WTC11 (cell line): ENCODE measurements around the gene HVCN1. TPM values are rescaled to one million over a fixed set of nuclear protein-coding genes. Genes with fewer than 3 reads are reported as not detected.

Experiments used
- ATAC-seq: fragments of 200-7000 bp; cut with Tn5 transposase; 2 replicates; pipeline ENCODE4 v1.10.0; 2021; ENCODE audit warnings: mild to moderate bottlenecking, moderate library complexity
- CTCF ChIA-PET: fragments of 300-600 bp; sonication (Branson Sonifier 250); formaldehyde crosslinking; loops from one replicate; lab custom pipeline; 2021; ENCODE audit warnings: antibody characterized with exemption; lab: Charles Lee
- POLR2A ChIA-PET: fragments of 350-600 bp; sonication (Branson Sonifier 250); formaldehyde crosslinking; loops from one replicate; lab custom pipeline; 2021; ENCODE audit warnings: antibody characterized with exemption; lab: Charles Lee
- DNase-seq: peaks from one replicate; pipeline ENCODE4 v3.0.0; 2021; ENCODE audit warnings: low spot score
- H3K27ac Mint-ChIP-seq: 2 replicates; pipeline ENCODE4 v1.8.0; 2021; ENCODE audit warnings: mixed read lengths
- H3K27me3 Mint-ChIP-seq: 2 replicates; pipeline ENCODE4 v1.8.0; 2021; ENCODE audit warnings: low read depth, mild to moderate bottlenecking, moderate library complexity, mixed read lengths
- H3K36me3 Mint-ChIP-seq: 2 replicates; pipeline ENCODE4 v1.8.0; 2021; ENCODE audit warnings: mixed read lengths
- H3K4me1 Mint-ChIP-seq: 2 replicates; pipeline ENCODE4 v1.8.0; 2022; ENCODE audit warnings: mixed read lengths
- H3K4me3 Mint-ChIP-seq: 2 replicates; pipeline ENCODE4 v1.8.0; 2021; ENCODE audit warnings: mild to moderate bottlenecking, moderate library complexity, mixed read lengths
- H3K9me3 Mint-ChIP-seq: 2 replicates; pipeline ENCODE4 v1.8.0; 2021; ENCODE audit warnings: mixed read lengths
- ATF1 ChIP-seq: sonication (generic); formaldehyde crosslinking; IDR thresholded peaks from 2 replicates; pipeline ENCODE4 v1.8.1; 2023; ENCODE audit warnings: mild to moderate bottlenecking, moderate library complexity, missing genetic modification reagents
- ESRRA ChIP-seq: sonication (generic); formaldehyde crosslinking; IDR thresholded peaks from 2 replicates; pipeline ENCODE4 v1.8.1; 2022; ENCODE audit warnings: mild to moderate bottlenecking, missing genetic modification reagents, borderline replicate concordance
- GRHL2 ChIP-seq: fragments of 250-450 bp; sonication (Bioruptor Pico); IDR thresholded peaks from 2 replicates; pipeline ENCODE4 v1.8.0; 2022; ENCODE audit warnings: mild to moderate bottlenecking, moderate library complexity; ENCODE audit not compliant: insufficient replicate concordance, severe bottlenecking
- JUN ChIP-seq: sonication (generic); formaldehyde crosslinking; IDR thresholded peaks from 2 replicates; pipeline ENCODE4 v1.8.0; 2023; ENCODE audit warnings: mild to moderate bottlenecking, missing genetic modification reagents
- KAT7 ChIP-seq: sonication (generic); formaldehyde crosslinking; IDR thresholded peaks from 2 replicates; pipeline ENCODE4 v1.8.1; 2023; ENCODE audit warnings: missing genetic modification reagents, mild to moderate bottlenecking, borderline replicate concordance
- MYBL2 ChIP-seq: sonication (generic); formaldehyde crosslinking; IDR thresholded peaks from 2 replicates; pipeline ENCODE4 v1.8.1; 2023; ENCODE audit warnings: mild to moderate bottlenecking, moderate library complexity, missing genetic modification reagents
- NFE2L1 ChIP-seq: sonication (generic); formaldehyde crosslinking; IDR thresholded peaks from 2 replicates; pipeline ENCODE4 v1.8.1; 2023; ENCODE audit warnings: missing genetic modification reagents
- RELA ChIP-seq: sonication (generic); formaldehyde crosslinking; IDR thresholded peaks from 2 replicates; pipeline ENCODE4 v1.8.1; 2022; ENCODE audit warnings: missing genetic modification reagents, mild to moderate bottlenecking, borderline replicate concordance
- TCF7 ChIP-seq: sonication (generic); formaldehyde crosslinking; IDR thresholded peaks from 2 replicates; pipeline ENCODE4 v1.8.0; 2022; ENCODE audit warnings: mild to moderate bottlenecking, low read depth, missing genetic modification reagents, moderate library complexity
- TP53 ChIP-seq: sonication (generic); formaldehyde crosslinking; IDR thresholded peaks from 2 replicates; pipeline ENCODE4 v1.8.1; 2023; ENCODE audit warnings: mild to moderate bottlenecking, missing genetic modification reagents
- ZBTB21 ChIP-seq: sonication (generic); formaldehyde crosslinking; IDR thresholded peaks from 2 replicates; pipeline ENCODE4 v1.8.1; 2023; ENCODE audit warnings: mild to moderate bottlenecking, missing genetic modification reagents, borderline replicate concordance
- ZNF396 ChIP-seq: fragments of 250-450 bp; sonication (Bioruptor Pico); IDR thresholded peaks from 2 replicates; pipeline ENCODE4 v1.8.0; 2021; ENCODE audit warnings: mild to moderate bottlenecking, moderate library complexity, borderline replicate concordance
- ZNF423 ChIP-seq: fragments of 250-450 bp; sonication (Bioruptor Pico); IDR thresholded peaks from 2 replicates; pipeline ENCODE4 v2.1.2; 2022; ENCODE audit warnings: mild to moderate bottlenecking, moderate library complexity
- total RNA-seq: library from RNA; stranded (reverse); gene quantifications from 3 replicates; pipeline ENCODE4 v1.2.3, GENCODE V29; 2021
- TF ChIP-seq, protein P1 (sequence below): fragments of 250-450 bp; sonication (Bioruptor Pico); IDR thresholded peaks from 2 replicates; pipeline ENCODE4 v1.9.0; 2021; ENCODE audit warnings: mild to moderate bottlenecking, borderline replicate concordance
- TF ChIP-seq, protein P2 (sequence below): fragments of 250-450 bp; sonication (Bioruptor Pico); IDR thresholded peaks from 2 replicates; pipeline ENCODE4 v2.1.2; 2022; ENCODE audit warnings: mild to moderate bottlenecking, moderate library complexity
- TF ChIP-seq, protein P3 (sequence below): fragments of 250-450 bp; sonication (Bioruptor Pico); IDR thresholded peaks from 2 replicates; pipeline ENCODE4 v1.8.0; 2021; ENCODE audit warnings: mild to moderate bottlenecking
- TF ChIP-seq, protein P4 (sequence below): fragments of 250-450 bp; sonication (Bioruptor Pico); IDR thresholded peaks from 2 replicates; pipeline ENCODE4 v1.9.0; 2021; ENCODE audit warnings: moderate library complexity, mild to moderate bottlenecking, inconsistent platforms, borderline replicate concordance
- TF ChIP-seq, protein P5 (sequence below): fragments of 200-600 bp; IDR thresholded peaks from 2 replicates; pipeline ENCODE4 v1.8.0; 2022; ENCODE audit warnings: antibody characterized with exemption

The HVCN1 gene
- total RNA-seq, 1 experiment from 2014 or later: 5.7 TPM

DNA sequence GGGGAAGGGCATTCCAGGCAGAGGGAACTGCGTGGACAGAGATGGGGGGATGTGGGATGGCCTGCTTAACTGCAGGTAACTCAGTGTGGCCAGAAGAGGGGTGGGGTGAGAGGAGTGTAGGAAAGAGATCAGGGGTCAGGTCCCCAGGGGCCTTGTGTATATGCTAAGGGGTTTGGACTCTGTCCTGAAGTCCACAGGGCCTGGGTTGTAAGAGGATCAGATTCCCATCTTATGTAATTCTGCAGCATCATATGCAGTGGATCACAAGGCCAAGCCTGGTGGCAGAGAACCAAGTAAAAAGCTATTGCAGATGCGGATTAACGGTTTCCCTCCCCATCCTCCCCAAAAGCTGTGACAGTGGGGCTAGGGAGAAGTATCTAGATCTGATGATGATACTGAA lies 66.3 kb downstream of the HVCN1 start:
- Mint-ChIP-seq H3K4me3 (no peak overlapping the region), H3K27me3 (no peaks in the 10 kb centered on the region; the same call in 1 of the 2 replicates), H3K9me3 (no peaks in the 10 kb centered on the region), H3K27ac (no peak overlapping the region), H3K4me1 (0 out of 2 replicates have a peak, but pooled peaks cover 3% of the 10 kb centered on the region), H3K36me3 (no peaks in the 10 kb centered on the region)
- ATAC-seq (no peak), DNase-seq (no peak)
- ChIA-PET CTCF (no interaction called here), POLR2A (no interaction called here)
- TF ChIP-seq RELA (CRISPR knock-in tag): no peak

DNA sequence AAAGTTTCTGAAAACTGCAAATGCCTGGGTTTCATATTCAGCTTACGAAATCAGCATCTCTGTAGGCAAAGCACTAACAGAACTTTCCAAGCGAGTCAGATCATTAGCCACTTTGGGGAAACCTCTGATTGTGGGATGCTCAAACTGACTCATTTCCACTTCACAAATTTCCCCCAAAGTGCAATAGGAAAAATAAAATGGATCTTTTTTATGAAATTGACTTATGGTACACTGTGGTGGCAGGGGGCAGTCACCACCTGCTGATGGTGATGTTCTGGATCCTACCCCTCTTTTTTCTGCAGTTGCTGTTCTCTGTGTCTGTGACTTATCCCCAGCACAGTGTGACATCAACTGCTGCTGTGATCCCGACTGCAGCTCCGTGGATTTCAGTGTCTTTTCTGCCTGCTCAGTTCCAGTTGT lies 69.4 kb downstream of the HVCN1 start:
- TF ChIP-seq TCF7 (no peak), JUN (no peak), NFE2L1 (CRISPR knock-in tag) (no peak), ZNF396 (CRISPR knock-in tag) (no peak), TP53 (CRISPR knock-in tag) (no peak), ZNF423 (CRISPR knock-in tag) (no peak), KAT7 (CRISPR knock-in tag) (no peak), ATF1 (CRISPR knock-in tag) (no peak), RELA (CRISPR knock-in tag) (no peak), GRHL2 (CRISPR knock-in tag) (no peak), ESRRA (CRISPR knock-in tag) (no peak), MYBL2 (no peak), ZBTB21 (CRISPR knock-in tag) (no peak)
- TF ChIP-seq, protein P1, sequence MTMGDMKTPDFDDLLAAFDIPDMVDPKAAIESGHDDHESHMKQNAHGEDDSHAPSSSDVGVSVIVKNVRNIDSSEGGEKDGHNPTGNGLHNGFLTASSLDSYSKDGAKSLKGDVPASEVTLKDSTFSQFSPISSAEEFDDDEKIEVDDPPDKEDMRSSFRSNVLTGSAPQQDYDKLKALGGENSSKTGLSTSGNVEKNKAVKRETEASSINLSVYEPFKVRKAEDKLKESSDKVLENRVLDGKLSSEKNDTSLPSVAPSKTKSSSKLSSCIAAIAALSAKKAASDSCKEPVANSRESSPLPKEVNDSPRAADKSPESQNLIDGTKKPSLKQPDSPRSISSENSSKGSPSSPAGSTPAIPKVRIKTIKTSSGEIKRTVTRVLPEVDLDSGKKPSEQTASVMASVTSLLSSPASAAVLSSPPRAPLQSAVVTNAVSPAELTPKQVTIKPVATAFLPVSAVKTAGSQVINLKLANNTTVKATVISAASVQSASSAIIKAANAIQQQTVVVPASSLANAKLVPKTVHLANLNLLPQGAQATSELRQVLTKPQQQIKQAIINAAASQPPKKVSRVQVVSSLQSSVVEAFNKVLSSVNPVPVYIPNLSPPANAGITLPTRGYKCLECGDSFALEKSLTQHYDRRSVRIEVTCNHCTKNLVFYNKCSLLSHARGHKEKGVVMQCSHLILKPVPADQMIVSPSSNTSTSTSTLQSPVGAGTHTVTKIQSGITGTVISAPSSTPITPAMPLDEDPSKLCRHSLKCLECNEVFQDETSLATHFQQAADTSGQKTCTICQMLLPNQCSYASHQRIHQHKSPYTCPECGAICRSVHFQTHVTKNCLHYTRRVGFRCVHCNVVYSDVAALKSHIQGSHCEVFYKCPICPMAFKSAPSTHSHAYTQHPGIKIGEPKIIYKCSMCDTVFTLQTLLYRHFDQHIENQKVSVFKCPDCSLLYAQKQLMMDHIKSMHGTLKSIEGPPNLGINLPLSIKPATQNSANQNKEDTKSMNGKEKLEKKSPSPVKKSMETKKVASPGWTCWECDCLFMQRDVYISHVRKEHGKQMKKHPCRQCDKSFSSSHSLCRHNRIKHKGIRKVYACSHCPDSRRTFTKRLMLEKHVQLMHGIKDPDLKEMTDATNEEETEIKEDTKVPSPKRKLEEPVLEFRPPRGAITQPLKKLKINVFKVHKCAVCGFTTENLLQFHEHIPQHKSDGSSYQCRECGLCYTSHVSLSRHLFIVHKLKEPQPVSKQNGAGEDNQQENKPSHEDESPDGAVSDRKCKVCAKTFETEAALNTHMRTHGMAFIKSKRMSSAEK (CRISPR knock-in tag): no peak
- TF ChIP-seq, protein P2, sequence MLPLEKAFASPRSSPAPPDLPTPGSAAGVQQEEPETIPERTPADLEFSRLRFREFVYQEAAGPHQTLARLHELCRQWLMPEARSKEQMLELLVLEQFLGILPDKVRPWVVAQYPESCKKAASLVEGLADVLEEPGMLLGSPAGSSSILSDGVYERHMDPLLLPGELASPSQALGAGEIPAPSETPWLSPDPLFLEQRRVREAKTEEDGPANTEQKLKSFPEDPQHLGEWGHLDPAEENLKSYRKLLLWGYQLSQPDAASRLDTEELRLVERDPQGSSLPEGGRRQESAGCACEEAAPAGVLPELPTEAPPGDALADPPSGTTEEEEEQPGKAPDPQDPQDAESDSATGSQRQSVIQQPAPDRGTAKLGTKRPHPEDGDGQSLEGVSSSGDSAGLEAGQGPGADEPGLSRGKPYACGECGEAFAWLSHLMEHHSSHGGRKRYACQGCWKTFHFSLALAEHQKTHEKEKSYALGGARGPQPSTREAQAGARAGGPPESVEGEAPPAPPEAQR (CRISPR knock-in tag): no peak
- TF ChIP-seq, protein P3, sequence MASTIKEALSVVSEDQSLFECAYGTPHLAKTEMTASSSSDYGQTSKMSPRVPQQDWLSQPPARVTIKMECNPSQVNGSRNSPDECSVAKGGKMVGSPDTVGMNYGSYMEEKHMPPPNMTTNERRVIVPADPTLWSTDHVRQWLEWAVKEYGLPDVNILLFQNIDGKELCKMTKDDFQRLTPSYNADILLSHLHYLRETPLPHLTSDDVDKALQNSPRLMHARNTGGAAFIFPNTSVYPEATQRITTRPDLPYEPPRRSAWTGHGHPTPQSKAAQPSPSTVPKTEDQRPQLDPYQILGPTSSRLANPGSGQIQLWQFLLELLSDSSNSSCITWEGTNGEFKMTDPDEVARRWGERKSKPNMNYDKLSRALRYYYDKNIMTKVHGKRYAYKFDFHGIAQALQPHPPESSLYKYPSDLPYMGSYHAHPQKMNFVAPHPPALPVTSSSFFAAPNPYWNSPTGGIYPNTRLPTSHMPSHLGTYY: no peak
- TF ChIP-seq, protein P4, sequence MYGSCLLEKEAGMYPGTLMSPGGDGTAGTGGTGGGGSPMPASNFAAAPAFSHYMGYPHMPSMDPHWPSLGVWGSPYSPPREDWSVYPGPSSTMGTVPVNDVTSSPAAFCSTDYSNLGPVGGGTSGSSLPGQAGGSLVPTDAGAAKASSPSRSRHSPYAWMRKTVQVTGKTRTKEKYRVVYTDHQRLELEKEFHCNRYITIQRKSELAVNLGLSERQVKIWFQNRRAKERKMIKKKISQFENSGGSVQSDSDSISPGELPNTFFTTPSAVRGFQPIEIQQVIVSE (CRISPR knock-in tag): no peak
- TF ChIP-seq, protein P5, sequence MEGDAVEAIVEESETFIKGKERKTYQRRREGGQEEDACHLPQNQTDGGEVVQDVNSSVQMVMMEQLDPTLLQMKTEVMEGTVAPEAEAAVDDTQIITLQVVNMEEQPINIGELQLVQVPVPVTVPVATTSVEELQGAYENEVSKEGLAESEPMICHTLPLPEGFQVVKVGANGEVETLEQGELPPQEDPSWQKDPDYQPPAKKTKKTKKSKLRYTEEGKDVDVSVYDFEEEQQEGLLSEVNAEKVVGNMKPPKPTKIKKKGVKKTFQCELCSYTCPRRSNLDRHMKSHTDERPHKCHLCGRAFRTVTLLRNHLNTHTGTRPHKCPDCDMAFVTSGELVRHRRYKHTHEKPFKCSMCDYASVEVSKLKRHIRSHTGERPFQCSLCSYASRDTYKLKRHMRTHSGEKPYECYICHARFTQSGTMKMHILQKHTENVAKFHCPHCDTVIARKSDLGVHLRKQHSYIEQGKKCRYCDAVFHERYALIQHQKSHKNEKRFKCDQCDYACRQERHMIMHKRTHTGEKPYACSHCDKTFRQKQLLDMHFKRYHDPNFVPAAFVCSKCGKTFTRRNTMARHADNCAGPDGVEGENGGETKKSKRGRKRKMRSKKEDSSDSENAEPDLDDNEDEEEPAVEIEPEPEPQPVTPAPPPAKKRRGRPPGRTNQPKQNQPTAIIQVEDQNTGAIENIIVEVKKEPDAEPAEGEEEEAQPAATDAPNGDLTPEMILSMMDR: no peak
- no peaks in the 10 kb centered on the region for H3K9me3 Mint-ChIP-seq
- ChIA-PET POLR2A (no interaction called here), CTCF (interaction anchor here (0.8 to 1.7 kb wide), 2 partner anchors 170 to 188 kb away, joined by 3 read pairs; partner anchors contain the start of gene ARPC3)
- ATAC-seq (no peak), DNase-seq (no peak)
- peaks cover 4% of the 10 kb centered on the region; the same call in 1 of the 2 replicates for H3K27me3 Mint-ChIP-seq
- 0 out of 2 replicates have a peak, but pooled peaks cover 3% of the 10 kb centered on the region for H3K4me1 Mint-ChIP-seq
- H3K36me3 Mint-ChIP-seq: no peaks in the 10 kb centered on the region
- no peak overlapping the region for H3K4me3 Mint-ChIP-seq
- H3K27ac Mint-ChIP-seq: no peak overlapping the region
